Mammary microvascular endothelial cell (primary cell): Measurements from ENCODE around the gene NCOA3. TPM values are rescaled to one million over a fixed set of nuclear protein-coding genes. Genes with fewer than 3 reads are reported as not detected.

Source experiments
- total RNA-seq: library from RNA; depleted of rRNA; stranded (reverse); fragments of >200 nt; gene quantifications from 2 replicates; pipeline ENCODE4 v1.2.3, GENCODE V29; 2015

NCOA3 gene
- 20.4 and 21.1 TPM in 2 replicates for total RNA-seq

DNA sequence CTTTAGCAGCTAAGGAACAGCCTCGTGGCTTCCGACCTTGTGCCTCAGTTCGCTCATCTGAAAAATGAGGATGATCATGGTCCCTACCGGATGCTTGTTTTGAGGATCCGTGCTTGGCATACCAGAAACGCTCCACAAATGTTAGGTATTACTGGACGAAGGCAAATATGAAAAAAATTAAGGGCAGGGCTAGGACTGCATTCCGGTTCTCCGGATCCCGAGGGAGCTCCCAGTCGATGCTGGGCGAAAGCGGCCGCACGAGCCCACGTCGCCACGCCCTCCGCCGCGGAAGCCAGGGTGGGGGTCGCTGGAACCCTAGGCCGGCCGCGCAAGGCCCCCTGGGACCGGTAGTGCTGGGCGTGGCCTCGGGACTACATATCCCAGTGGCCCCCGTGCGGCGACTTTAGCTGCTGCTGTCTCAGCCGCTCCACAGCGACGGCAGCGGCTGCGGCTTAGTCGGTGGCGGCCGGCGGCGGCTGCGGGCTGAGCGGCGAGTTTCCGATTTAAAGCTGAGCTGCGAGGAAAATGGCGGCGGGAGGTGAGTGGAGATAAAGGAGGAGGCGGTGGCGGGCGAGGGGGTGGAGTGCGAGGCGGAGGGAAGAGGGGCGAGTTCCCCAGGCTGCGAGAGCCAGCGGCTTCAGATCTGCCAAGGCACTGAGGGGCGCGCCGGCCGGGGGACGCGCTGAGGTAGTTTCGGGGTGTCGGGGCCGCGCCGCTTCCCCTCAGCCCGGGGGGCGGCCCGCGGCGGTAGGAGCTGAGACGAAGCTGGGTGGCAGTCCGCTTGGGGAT lies at the start of gene NCOA3:
Gene NCOA3, plus strand, starts transcription at position 406 of the 789 bp plus-strand sequence. CDS start 120,361 bp downstream, outside the sequence.

Other genes starting within 250 kb of the NCOA3 start
- 15.5 and 16.2 TPM in 2 replicates for gene ZMYND8, start 145.2 kb upstream of the NCOA3 start, total RNA-seq